GM12873 (cell line): ENCODE measurements around the gene GABBR2.

Experiments used
- CTCF ChIP-seq: IDR thresholded peaks from 2 replicates; pipeline ENCODE4 v1.5.1; 2012; ENCODE audit warnings: low read depth, mild to moderate bottlenecking, moderate library complexity, low read length, control low read depth; ENCODE audit not compliant: insufficient read depth; ENCODE audit errors: missing control alignments

The GABBR2 gene

GRCh38 chr9:98708933-98709911, at the start of gene GABBR2:
TSS of gene GABBR2 (minus strand) at chr9:98708935. CDS start at chr9:98708737, 198 bp downstream.
- TF ChIP-seq CTCF: no peak

DNA sequence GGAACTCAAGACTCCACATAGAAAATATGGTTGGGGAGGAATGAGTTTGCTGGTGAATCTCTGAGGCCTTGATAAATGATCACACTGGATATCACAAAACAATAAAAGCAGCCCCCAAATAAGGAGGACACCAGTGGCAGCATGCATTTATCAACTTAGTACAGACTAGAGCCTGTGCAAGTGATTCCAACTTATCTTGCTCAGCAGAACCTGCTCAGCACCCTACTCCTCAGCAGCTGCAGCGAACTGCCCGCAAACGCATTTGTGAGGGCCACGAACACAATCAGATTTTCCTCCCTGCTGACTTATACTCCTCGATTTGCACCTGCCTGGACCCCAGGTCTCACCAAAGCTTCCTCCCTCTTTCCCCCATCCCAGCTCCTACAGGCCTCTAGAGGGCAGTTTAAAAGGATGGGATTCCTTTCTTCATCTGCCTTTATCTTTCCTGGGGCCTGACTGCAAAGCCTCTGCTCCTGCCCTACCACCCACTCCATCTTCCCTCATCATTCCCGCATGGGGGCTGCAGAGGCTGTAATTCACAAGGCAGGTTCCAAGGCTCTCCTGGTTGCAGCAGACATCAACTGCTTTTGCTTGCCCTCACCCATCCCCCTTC, 46.4 kb upstream of the GABBR2 start:
- TF ChIP-seq CTCF: no peak

GRCh38 chr9:98751210-98751609, 42.5 kb upstream of the GABBR2 start:
- TF ChIP-seq CTCF: no peak

- no peak for TF ChIP-seq CTCF
These were observed 41.8 kb upstream of the GABBR2 start for GRCh38 chr9:98750364-98751060.

DNA sequence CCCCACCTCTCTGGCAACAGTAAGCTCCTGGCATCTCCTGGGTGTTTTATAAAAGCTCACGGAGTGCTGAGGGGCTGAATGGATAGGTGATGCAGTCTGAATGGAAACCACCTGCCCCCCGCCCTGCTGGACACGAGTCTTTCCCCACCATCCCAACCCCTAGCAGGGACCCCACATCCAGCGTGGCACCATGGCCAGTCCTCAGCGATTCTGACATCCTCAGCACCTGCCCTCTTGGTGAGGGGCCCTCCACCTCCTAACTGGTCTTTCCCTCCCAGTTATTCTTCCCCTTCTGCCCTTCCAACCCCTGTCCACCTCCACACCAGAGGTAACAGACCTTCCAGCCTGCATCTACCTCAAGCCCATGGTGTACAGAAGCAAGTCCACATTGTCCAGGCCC, 38.7 kb upstream of the GABBR2 start:
- TF ChIP-seq CTCF: no peak

DNA sequence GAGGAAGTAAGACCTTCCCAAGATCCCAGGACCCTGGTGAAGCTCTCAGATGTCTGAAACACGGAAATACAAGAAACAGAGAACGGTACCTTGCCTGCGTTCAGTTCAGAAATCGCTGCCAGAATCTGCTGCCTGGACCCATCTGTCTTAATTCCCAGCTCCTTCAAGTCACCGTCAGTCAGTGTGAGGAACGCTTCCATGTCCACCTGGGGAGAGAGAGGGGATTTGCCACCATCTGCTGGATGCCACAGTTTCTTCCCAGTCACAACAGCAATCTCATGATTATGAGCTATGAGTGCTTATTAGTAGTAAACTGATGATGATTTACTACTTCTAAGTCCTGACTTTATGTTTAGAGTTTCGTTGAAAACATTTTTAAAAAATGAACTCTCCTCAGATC, 36.7 kb upstream of the GABBR2 start:
- TF ChIP-seq CTCF: no peak

- no peak for TF ChIP-seq CTCF
These were observed 35.3 kb upstream of the GABBR2 start for GRCh38 chr9:98743818-98744611.
